ENCODE results near the gene XRN2. TPM values are rescaled to one million over a fixed set of nuclear protein-coding genes. Genes with fewer than 3 reads are reported as not detected.

XRN2 gene
- total and polyA plus RNA-seq, 2 donors (not counting 1 experiment from before 2014, with no cell fraction given), result 19.0 to 46.2 TPM

DNA sequence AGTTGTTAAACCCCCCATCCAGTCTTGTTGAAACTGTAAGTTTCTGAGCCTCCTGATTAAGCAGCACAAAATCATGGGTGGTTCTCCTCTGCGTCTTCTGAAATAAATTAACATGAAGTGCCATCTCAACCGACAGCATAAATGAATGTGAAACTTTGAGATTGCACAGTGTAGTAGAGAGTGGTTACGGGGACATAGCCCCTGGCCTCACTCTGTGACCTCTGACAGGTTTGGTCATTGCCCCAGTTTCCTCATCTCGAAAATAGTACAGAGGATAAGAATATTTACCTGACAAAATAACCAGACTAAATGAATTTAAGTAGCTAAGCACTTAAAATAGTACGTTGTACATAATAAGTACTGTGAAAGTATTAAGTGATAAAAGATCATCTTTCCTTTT lies 75.1 kb downstream of the XRN2 start:
- H4K20me1 ChIP-seq (ENCODE audit: control insufficient read depth, insufficient read depth, low read length, poor library complexity, severe bottlenecking), result peaks cover 24% of the 10 kb centered on the region
- peaks cover under 1 to 29% of the 10 kb centered on the region in 2 experiments for H3K36me3 ChIP-seq (replicated peaks in 1 of 2; ENCODE audit: control extremely low read depth in 1 of 2, control insufficient read depth in 1 of 2, extremely low read depth in 1 of 2, insufficient read depth in 2 of 2, low read length in 1 of 2)
- Mint-ChIP-seq H3K9me3 (ENCODE audit: insufficient read depth) (no peaks in the 10 kb centered on the region), H3K4me1 (no peaks in the 10 kb centered on the region), H3K4me3 (no peak overlapping the region), H3K27me3 (no peaks in the 10 kb centered on the region), H3K27ac (no peak overlapping the region)
- H3K79me2 ChIP-seq (ENCODE audit: control insufficient read depth, insufficient read depth, low read length), result peaks cover 3% of the 10 kb centered on the region
- no peak overlapping the region for H3K27ac ChIP-seq (ENCODE audit: low read length in 2 of 2)
- DNase-seq, result no peak
- no peak overlapping the region for H2AFZ ChIP-seq (ENCODE audit: insufficient read depth, low read depth, low read length, poor library complexity, severe bottlenecking)
- H3K27me3 ChIP-seq (replicated peaks in 1 of 4; ENCODE audit: control extremely low read depth in 1 of 4, control insufficient read depth in 3 of 4, insufficient read depth in 4 of 4, low read length in 3 of 4), result no peaks in the 10 kb centered on the region
- H3K9ac ChIP-seq (ENCODE audit: low read length), result no peak overlapping the region
- H3K4me3 ChIP-seq (ENCODE audit: control extremely low read depth in 1 of 5, extremely low read depth in 1 of 5, insufficient read depth in 1 of 5, low read depth in 2 of 5, low read length in 4 of 5), result no peak overlapping the region
- TF ChIP-seq EZH2 (IDR thresholded peaks at IDR 0.05; ENCODE audit: borderline replicate concordance, insufficient read depth, low read depth, low read length, poor library complexity, severe bottlenecking), result no peak
- TF ChIP-seq, protein P1, sequence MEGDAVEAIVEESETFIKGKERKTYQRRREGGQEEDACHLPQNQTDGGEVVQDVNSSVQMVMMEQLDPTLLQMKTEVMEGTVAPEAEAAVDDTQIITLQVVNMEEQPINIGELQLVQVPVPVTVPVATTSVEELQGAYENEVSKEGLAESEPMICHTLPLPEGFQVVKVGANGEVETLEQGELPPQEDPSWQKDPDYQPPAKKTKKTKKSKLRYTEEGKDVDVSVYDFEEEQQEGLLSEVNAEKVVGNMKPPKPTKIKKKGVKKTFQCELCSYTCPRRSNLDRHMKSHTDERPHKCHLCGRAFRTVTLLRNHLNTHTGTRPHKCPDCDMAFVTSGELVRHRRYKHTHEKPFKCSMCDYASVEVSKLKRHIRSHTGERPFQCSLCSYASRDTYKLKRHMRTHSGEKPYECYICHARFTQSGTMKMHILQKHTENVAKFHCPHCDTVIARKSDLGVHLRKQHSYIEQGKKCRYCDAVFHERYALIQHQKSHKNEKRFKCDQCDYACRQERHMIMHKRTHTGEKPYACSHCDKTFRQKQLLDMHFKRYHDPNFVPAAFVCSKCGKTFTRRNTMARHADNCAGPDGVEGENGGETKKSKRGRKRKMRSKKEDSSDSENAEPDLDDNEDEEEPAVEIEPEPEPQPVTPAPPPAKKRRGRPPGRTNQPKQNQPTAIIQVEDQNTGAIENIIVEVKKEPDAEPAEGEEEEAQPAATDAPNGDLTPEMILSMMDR (IDR thresholded peaks at IDR 0.05), result no peak
- WGBS (ENCODE audit: insufficient coverage), result no CpG with 5 or more reads among the region's 5 CpGs
- ATAC-seq (ENCODE audit: low read depth), result no peak
- ChIA-PET POLR2A (no interaction called here), CTCF (no interaction called here)
- H3K4me2 ChIP-seq (replicated peaks; ENCODE audit: low read depth, low read length, poor library complexity, severe bottlenecking), result no peak overlapping the region
- no peaks in the 10 kb centered on the region for H3K9me3 ChIP-seq (ENCODE audit: control extremely low read depth in 1 of 3, control insufficient read depth in 2 of 3, insufficient read depth in 1 of 3, low read length in 2 of 3)
- H3K4me1 ChIP-seq (ENCODE audit: control insufficient read depth in 2 of 2, insufficient read depth in 2 of 2, low read length in 2 of 2), result no peaks in the 10 kb centered on the region
- intact Hi-C loops (cut with micrococcal nuclease), result no loop called here

GRCh38 chr20:21380711-21381110 lies 77.6 kb downstream of the XRN2 start:
- no peaks in the 10 kb centered on the region for H3K4me1 Mint-ChIP-seq
- POLR2A ChIA-PET, result no interaction called here
- CTCF ChIA-PET, result no interaction called here
- TF ChIP-seq EZH2 (IDR thresholded peaks at IDR 0.05; ENCODE audit: borderline replicate concordance, insufficient read depth, low read depth, low read length, poor library complexity, severe bottlenecking), result no peak
- TF ChIP-seq, protein P1 (IDR thresholded peaks at IDR 0.05), result no peak
- H3K27me3 Mint-ChIP-seq, result no peaks in the 10 kb centered on the region
- Histone ChIP-seq H3K4me1 (ENCODE audit: control insufficient read depth in 2 of 2, insufficient read depth in 2 of 2, low read length in 2 of 2) (no peaks in the 10 kb centered on the region), H3K27me3 (replicated peaks in 1 of 4; ENCODE audit: control extremely low read depth in 1 of 4, control insufficient read depth in 3 of 4, insufficient read depth in 4 of 4, low read length in 3 of 4) (no peaks in the 10 kb centered on the region), H3K4me3 (ENCODE audit: control extremely low read depth in 1 of 5, extremely low read depth in 1 of 5, insufficient read depth in 1 of 5, low read depth in 2 of 5, low read length in 4 of 5) (no peak overlapping the region), H3K79me2 (ENCODE audit: control insufficient read depth, insufficient read depth, low read length) (no peaks in the 10 kb centered on the region), H2AFZ (ENCODE audit: insufficient read depth, low read depth, low read length, poor library complexity, severe bottlenecking) (no peak overlapping the region), H3K9me3 (ENCODE audit: control extremely low read depth in 1 of 3, control insufficient read depth in 2 of 3, insufficient read depth in 1 of 3, low read length in 2 of 3) (no peaks in the 10 kb centered on the region), H3K4me2 (replicated peaks; ENCODE audit: low read depth, low read length, poor library complexity, severe bottlenecking) (no peak overlapping the region), H3K9ac (ENCODE audit: low read length) (no peak overlapping the region), H3K27ac (ENCODE audit: low read length in 2 of 2) (no peak overlapping the region), H3K36me3 (replicated peaks in 1 of 2; ENCODE audit: control extremely low read depth in 1 of 2, control insufficient read depth in 1 of 2, extremely low read depth in 1 of 2, insufficient read depth in 2 of 2, low read length in 1 of 2) (peaks cover 4 to 42% of the 10 kb centered on the region in 2 experiments), H4K20me1 (ENCODE audit: control insufficient read depth, insufficient read depth, low read length, poor library complexity, severe bottlenecking) (peaks cover 22% of the 10 kb centered on the region)
- ATAC-seq (ENCODE audit: low read depth) (no peak), DNase-seq (no peak)
- no peaks in the 10 kb centered on the region for H3K9me3 Mint-ChIP-seq (ENCODE audit: insufficient read depth)
- no CpG with 5 or more reads among the region's 2 CpGs for WGBS (ENCODE audit: insufficient coverage)
- intact Hi-C loops (cut with micrococcal nuclease), result no loop called here
- H3K4me3 Mint-ChIP-seq, result no peak overlapping the region
- no peak overlapping the region for H3K27ac Mint-ChIP-seq
